Small intestine (tissue), 7 donors: ENCODE results near the gene EMC7. TPM values are rescaled to one million over a fixed set of nuclear protein-coding genes. Genes with fewer than 3 reads are reported as not detected.
"Not testable (repeated sequence)": the region's sequence is repeated elsewhere in the genome, so short reads cannot be mapped to it uniquely, and the experiment has no call there.

Experiments
- DNase-seq, 2 donors: peaks; one replicate each; pipeline versions ENCODE4 v3.0.0 to v3.0.0-alpha.2; 2013
- FAIRE-seq: peaks from 2 replicates; lab custom pipeline; 2012; peaks lifted over from hg19 to GRCh38; lab: Jason Lieb, UNC
- H3K27ac ChIP-seq, 3 donors: one replicate each; pipeline ENCODE4 v1.5.1; 2013; ENCODE audit warnings: low read length in 2 of 3, mild to moderate bottlenecking in 2 of 3, control low read depth in 1 of 3, inconsistent platforms in 1 of 3, low read depth in 1 of 3, moderate library complexity in 1 of 3
- H3K27me3 ChIP-seq, 3 donors: one replicate each; pipeline ENCODE4 v1.6.1; 2013; ENCODE audit warnings: low read length in 3 of 3, inconsistent platforms in 1 of 3; ENCODE audit not compliant: control insufficient read depth in 3 of 3, insufficient read depth in 3 of 3
- H3K36me3 ChIP-seq, 3 donors: one replicate each; pipeline ENCODE4 v1.6.1; 2013; ENCODE audit warnings: low read length in 3 of 3, inconsistent platforms in 1 of 3, low read depth in 1 of 3, mild to moderate bottlenecking in 1 of 3, moderate library complexity in 1 of 3; ENCODE audit not compliant: control insufficient read depth in 3 of 3, insufficient read depth in 2 of 3
- H3K4me1 ChIP-seq, 3 donors: one replicate each; pipeline ENCODE4 v1.6.1; 2013; ENCODE audit warnings: low read length in 2 of 3, inconsistent platforms in 1 of 3, low read depth in 1 of 3, mild to moderate bottlenecking in 1 of 3, moderate library complexity in 1 of 3; ENCODE audit not compliant: control insufficient read depth in 3 of 3, insufficient read depth in 2 of 3
- H3K4me3 ChIP-seq, 3 donors: one replicate each; pipeline ENCODE4 v1.5.1; 2013; ENCODE audit warnings: low read length in 3 of 3, control low read depth in 1 of 3, inconsistent platforms in 1 of 3, low read depth in 1 of 3, mild to moderate bottlenecking in 1 of 3, moderate library complexity in 1 of 3
- H3K9me3 ChIP-seq, 2 donors: one replicate each; pipeline ENCODE4 v1.6.1; 2013; ENCODE audit warnings: low read depth in 1 of 2, low read length in 1 of 2; ENCODE audit not compliant: control insufficient read depth in 2 of 2, insufficient read depth in 1 of 2
- WGBS, 3 donors: extraction: QIAGEN DNeasy Blood & Tissue Kit; methylation state at CpG; one replicate each; pipeline ENCODE4 v1.1.7; 2013; 5-methylcytosine and 5-hydroxymethylcytosine counted together
- polyA plus RNA-seq, 4 donors: library from polyadenylated mRNA; stranded (reverse) in 3 of 4; unstranded in 1 of 4; fragments of 200-250 nt in 3 of 4; fragments of 120-200 nt in 1 of 4; gene quantifications; one replicate each; pipeline versions ENCODE4 v1.2.1 to v1.2.3, GENCODE V29; 2013
- donor health status: healthy with polysubstance abuse.
- donor health status: control.
- donor health status: control.
- donor health status: Bipolar disorder and iron deficiency.
- donor health status: healthy.

Gene EMC7
- polyA plus RNA-seq, 4 donors = 38.7 to 86.1 (median 46.6) TPM

- no peak overlapping the region for H3K27ac ChIP-seq
- 78 to 91% (median 78%) methylated on average over 3 of the region's 3 CpGs for WGBS, 3 donors
- no peak overlapping the region for H3K4me3 ChIP-seq
- H3K36me3 ChIP-seq = no peaks in the 10 kb centered on the region
- FAIRE-seq = no peak
- no peaks in the 10 kb centered on the region for H3K27me3 ChIP-seq
- no peaks in the 10 kb centered on the region for H3K9me3 ChIP-seq
- H3K4me1 ChIP-seq = no peaks in the 10 kb centered on the region
- no peak for DNase-seq
These were observed 45.6 kb downstream of the EMC7 start for GRCh38 chr15:34055868-34056595.

- H3K4me3 ChIP-seq = no peak overlapping the region
- no peaks in the 10 kb centered on the region for H3K36me3 ChIP-seq
- H3K27me3 ChIP-seq = no peaks in the 10 kb centered on the region
- 90 to 94% (median 93%) methylated on average over 3 of the region's 3 CpGs for WGBS, 3 donors
- FAIRE-seq = no peak
- DNase-seq = no peak
- H3K27ac ChIP-seq = no peak overlapping the region
- H3K9me3 ChIP-seq = peaks cover 0 to 6% of the 10 kb centered on the region in 2 donors
- H3K4me1 ChIP-seq = no peaks in the 10 kb centered on the region
These were observed 47.5 kb downstream of the EMC7 start for GRCh38 chr15:34054081-34054707.

- not testable (repeated sequence) for H3K4me3 ChIP-seq, H3K27me3 ChIP-seq, H3K27ac ChIP-seq, DNase-seq, H3K4me1 ChIP-seq, H3K36me3 ChIP-seq, FAIRE-seq
- 83 to 94% (median 86%) methylated on average over 1 of the region's 1 CpG for WGBS, 3 donors
- peaks cover 0 to 12% of the 10 kb centered on the region in 2 donors for H3K9me3 ChIP-seq
These were observed 51.3 kb downstream of the EMC7 start for GRCh38 chr15:34050385-34050784.

- no peak for DNase-seq
- Histone ChIP-seq H3K4me1 (no peaks in the 10 kb centered on the region), H3K27me3 (no peaks in the 10 kb centered on the region), H3K27ac (no peak overlapping the region), H3K36me3 (no peaks in the 10 kb centered on the region), H3K4me3 (no peak overlapping the region), H3K9me3 (peaks cover 0 to 12% of the 10 kb centered on the region in 2 donors)
- no peak for FAIRE-seq
- WGBS, 3 donors = 96 to 98% (median 97%) methylated on average over 2 of the region's 2 CpGs
These were observed 52.5 kb downstream of the EMC7 start for GRCh38 chr15:34049112-34049511.

GRCh38 chr15:34047893-34048775, 53.5 kb downstream of the EMC7 start:
- H3K36me3 ChIP-seq = no peaks in the 10 kb centered on the region
- H3K9me3 ChIP-seq = peaks cover 0 to 12% of the 10 kb centered on the region in 2 donors
- no peaks in the 10 kb centered on the region for H3K4me1 ChIP-seq
- H3K27ac ChIP-seq = no peak overlapping the region
- WGBS, 3 donors = 83 to 84% (median 83%) methylated on average over 10 of the region's 10 CpGs
- DNase-seq (no peak), FAIRE-seq (no peak)
- H3K4me3 ChIP-seq = no peak overlapping the region
- H3K27me3 ChIP-seq = no peaks in the 10 kb centered on the region

DNA sequence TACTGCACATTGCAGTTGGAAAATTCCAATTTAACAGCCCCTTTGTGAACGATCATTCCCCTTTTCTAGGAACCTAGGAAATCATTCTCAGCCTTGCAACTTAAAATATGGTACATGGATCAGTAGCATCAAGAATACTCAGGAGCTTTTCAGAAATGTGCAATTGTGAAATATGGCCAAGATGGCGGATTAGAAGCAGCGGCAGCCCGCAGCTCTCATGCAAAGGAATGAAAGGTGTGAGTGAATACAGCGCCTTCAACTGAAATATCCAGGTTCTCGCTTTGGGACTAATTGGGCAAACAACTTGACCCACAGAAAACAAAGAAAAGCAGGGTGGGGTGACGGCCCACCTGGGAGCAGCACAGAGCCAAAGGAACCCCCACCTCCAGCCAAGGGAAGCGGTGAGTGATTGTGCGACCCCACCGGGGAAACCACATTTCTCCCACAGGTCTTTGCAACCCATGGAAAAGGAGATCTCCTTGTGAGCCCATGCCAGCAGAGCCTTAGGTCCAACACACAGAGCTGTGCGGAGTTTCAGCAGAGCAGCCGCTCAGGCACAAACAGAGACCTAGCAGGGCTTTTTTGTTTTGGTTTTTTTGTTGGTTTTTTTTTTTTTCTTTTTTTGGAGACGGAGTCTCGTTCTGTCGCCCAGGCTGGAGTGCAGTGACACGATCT, 55.1 kb downstream of the EMC7 start:
- H3K4me1 ChIP-seq = no peaks in the 10 kb centered on the region
- DNase-seq (no peak), FAIRE-seq (no peak)
- no peak overlapping the region for H3K27ac ChIP-seq
- WGBS, 3 donors = 90 to 97% (median 92%) methylated on average over 13 to 16 of the region's 16 CpGs
- no peak overlapping the region for H3K4me3 ChIP-seq
- no peaks in the 10 kb centered on the region for H3K36me3 ChIP-seq
- peaks cover 0 to 12% of the 10 kb centered on the region in 2 donors for H3K9me3 ChIP-seq
- H3K27me3 ChIP-seq = no peaks in the 10 kb centered on the region

DNA sequence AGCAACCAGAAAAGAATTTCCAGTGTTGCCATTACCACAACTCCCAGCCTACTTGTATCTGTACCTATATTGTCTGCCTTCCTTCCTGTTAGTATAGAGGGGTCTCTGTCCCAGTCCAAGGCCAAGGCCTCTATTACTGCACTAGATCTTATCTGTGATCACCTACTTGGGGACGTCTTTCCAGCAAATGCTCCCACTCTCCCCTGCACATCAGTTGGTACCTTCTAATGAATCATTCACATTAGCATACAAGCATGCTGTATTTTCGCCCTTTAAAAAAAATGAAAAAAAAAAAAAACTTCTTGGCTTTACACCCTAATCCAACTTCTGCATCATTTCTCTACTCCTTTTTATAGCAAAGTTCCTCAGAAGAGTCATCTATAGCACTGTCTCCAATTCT, 57.8 kb downstream of the EMC7 start:
- Histone ChIP-seq H3K36me3 (no peaks in the 10 kb centered on the region), H3K27me3 (no peaks in the 10 kb centered on the region)
- 74 to 75% (median 74%) methylated on average over 2 of the region's 2 CpGs for WGBS, 3 donors

DNA sequence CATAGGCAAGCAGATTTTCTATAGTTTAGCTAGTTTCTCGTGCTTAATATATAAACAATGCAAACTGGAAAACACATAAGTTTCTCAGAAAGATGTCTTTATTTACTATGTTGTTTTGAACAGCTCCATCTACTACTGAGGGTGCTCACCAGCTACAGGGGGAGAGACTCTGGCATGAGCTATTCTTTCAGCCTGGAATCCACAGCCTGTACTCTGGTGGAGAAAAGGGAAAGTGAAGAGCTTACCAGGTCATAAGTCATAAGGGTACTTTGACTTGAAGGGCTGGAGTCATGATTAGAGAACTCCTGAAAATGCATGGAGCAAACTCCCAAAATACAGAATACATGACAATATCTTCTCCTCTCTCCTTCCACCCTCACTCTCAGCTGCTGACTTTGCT, 58.3 kb downstream of the EMC7 start:
- no peak for DNase-seq
- Histone ChIP-seq H3K36me3 (no peaks in the 10 kb centered on the region), H3K27ac (no peak overlapping the region), H3K4me3 (no peak overlapping the region), H3K27me3 (no peaks in the 10 kb centered on the region), H3K4me1 (peaks cover 0 to 6% (median 0%) of the 10 kb centered on the region in 3 donors), H3K9me3 (no peaks in the 10 kb centered on the region)
- no peak for FAIRE-seq
- WGBS, 3 donors = 59 to 76% (median 61%) methylated on average over 1 of the region's 1 CpG

More for the DNA sequence above, 57.8 kb downstream of the EMC7 start:
- Histone ChIP-seq H3K27ac (no peak overlapping the region), H3K9me3 (peaks cover 0 to 3% of the 10 kb centered on the region in 2 donors), H3K4me3 (no peak overlapping the region), H3K4me1 (peaks cover 0 to 6% (median 0%) of the 10 kb centered on the region in 3 donors)
- DNase-seq = no peak
- no peak for FAIRE-seq
